Gastrocnemius medialis (tissue), 4 donors: ENCODE data around the gene ERCC3.

Source experiments
- CTCF ChIP-seq, 5 experiments: fragments of 450-650 bp in 3 of 5; fragments of 200-600 bp in 2 of 5; sonication (generic) in 2 of 5; IDR thresholded peaks in 4 of 5; conservative IDR thresholded peaks in 1 of 5; 1 replicate in 4 of 5; 2 replicates in 1 of 5; pipeline ENCODE4 v1.5.1; 2016 to 2019; ENCODE audit warnings: antibody characterized with exemption in 5 of 5, mild to moderate bottlenecking in 3 of 5, moderate library complexity in 3 of 5
- POLR2A ChIP-seq, 2 donors: fragments of 450-650 bp; IDR thresholded peaks; one replicate each; pipeline ENCODE4 v1.6.1; 2017; ENCODE audit warnings: antibody characterized with exemption in 2 of 2, mild to moderate bottlenecking in 2 of 2, moderate library complexity in 2 of 2

- no peak for TF ChIP-seq CTCF (IDR thresholded peaks at IDR 0.05 in 4 of 5, conservative IDR thresholded peaks at IDR 0.05 in 1 of 5)
- no peak for TF ChIP-seq POLR2A (IDR thresholded peaks at IDR 0.05)
These were observed 75.2 kb downstream of the ERCC3 start for GRCh38 chr2:127218812-127219170.
